Limb (tissue), 2 donors: ENCODE measurements around the gene P2RY12.
"Not testable (repeated sequence)": the region's sequence is repeated elsewhere in the genome, so short reads cannot be mapped to it uniquely, and the experiment has no call there.

ENCODE experiments used
- DNase-seq, 2 donors: peaks; one replicate each; pipeline ENCODE4 v3.0.0-alpha.2; 2016; ENCODE audit errors: extremely low spot score in 2 of 2

The P2RY12 gene

DNA sequence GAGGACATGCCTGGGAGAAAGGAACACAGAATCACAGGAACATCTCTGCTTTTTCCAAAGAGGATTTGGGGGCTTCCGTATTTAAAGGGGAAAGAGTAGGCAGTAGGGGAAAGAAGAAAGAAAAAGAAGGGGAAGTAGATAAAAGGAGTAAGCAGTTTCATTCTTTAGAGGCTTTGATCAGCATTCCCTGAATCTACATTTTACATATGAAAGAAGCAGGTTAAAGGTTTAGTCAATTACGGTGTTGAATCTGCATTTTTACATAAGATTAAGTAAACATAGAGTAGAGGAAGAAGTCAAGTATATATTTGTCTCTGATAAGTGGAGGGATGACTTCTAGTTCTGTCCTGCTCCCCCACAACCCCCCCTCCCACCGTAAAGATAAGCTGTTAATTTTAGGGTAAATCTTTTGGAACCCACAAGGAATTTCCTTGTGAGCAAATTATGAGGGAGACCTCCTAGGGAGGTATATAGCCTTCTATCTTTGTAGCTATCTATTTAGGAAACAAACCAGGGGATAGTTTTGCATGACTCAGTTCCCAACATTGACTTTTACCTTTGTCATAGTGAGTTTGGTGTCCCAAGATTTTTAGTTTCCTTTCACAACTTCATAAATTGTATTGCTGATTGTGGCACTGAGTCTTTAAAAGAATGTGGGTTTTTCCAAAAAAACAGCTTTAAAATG is 8.7 kb upstream of the P2RY12 start:
- DNase-seq = no peak

GRCh38 chr3:151392191-151392590 is 7.6 kb upstream of the P2RY12 start:
- not testable (repeated sequence) for DNase-seq

GRCh38 chr3:151391720-151392119 is 7.2 kb upstream of the P2RY12 start:
- no peak for DNase-seq

DNA sequence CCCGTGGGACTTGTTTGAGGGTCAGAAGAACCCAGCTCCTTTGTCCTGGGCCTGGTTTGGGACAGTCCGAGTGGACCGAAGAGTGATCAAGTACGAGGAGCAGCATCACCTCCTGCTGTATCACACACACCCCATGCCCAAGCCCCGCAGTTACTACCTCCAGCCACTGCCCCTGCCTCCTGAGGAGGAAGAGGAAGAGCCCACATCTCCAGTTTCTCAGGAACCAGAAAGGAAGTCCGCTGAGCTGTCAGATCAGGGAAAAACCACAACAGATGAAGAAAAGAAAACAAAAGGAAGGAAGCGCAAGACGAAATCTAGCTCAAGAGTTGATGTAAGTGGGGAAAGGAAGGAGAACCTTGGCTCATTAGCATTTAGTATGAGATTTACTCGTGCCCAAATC is 3.3 kb upstream of the P2RY12 start:
- no peak for DNase-seq

DNA sequence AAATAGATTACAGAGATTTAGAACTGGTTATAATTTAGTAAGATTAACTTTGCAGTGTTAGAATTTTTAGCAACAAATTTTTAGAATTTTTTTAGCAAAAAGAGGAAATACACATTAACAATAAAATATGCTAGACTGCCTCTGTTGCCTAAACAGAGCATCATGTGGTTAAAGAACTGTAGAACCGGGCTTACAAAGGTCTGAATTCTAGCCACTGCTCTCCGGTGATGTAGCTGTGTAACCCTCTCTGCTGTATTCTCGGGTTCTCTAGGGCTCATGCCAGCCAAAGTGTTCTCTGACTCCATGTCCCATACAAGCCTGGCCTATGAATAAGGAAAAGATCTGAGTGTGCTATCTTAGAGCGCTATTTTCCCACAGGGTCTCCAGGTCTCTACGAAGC is 2.9 kb upstream of the P2RY12 start:
- DNase-seq = no peak

- DNase-seq = no peak
Measured at GRCh38 chr3:151386056-151386455, 1.5 kb upstream of the P2RY12 start.

- no peak for DNase-seq
Measured at GRCh38 chr3:151383956-151384355, 597 bp downstream of the P2RY12 start.

DNA sequence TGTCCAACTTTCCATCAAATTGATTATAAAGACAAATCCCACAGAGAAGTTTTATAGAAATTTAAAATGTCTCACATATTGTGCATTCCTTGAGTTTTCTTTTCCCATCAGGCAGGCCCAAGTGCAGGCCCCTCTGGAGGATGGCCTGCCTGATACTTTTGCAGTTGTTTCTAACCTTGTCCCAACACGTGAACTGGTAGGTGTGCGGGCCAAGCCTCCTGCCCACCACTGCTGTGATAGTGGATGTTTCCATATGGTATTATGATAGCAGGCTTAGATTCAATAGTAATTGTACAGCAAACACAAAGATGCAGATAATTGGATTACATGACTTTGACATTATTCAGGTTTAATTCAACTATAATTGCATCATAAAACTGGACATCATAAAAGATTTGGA is 1.4 kb downstream of the P2RY12 start:
- DNase-seq = no peak

DNA sequence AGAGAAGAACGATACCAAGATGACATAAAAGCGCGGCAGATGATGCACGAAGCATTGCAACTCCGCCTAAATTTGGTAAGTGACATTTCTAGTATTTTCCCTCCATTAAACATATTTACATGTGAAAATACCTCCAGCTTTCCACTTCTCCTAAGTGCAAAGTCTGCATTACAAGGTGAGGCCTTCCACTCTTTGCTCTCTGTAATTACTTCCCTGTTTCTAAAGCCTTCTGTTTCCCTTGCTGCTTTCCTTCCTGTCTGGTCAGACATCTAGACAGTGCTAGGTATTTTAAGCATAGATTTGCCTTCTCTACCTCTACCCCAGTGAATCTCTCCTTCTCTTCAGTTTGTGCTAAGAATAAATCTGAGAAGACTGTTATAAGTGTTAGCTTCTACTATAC is 1.9 kb downstream of the P2RY12 start:
- no peak for DNase-seq

DNA sequence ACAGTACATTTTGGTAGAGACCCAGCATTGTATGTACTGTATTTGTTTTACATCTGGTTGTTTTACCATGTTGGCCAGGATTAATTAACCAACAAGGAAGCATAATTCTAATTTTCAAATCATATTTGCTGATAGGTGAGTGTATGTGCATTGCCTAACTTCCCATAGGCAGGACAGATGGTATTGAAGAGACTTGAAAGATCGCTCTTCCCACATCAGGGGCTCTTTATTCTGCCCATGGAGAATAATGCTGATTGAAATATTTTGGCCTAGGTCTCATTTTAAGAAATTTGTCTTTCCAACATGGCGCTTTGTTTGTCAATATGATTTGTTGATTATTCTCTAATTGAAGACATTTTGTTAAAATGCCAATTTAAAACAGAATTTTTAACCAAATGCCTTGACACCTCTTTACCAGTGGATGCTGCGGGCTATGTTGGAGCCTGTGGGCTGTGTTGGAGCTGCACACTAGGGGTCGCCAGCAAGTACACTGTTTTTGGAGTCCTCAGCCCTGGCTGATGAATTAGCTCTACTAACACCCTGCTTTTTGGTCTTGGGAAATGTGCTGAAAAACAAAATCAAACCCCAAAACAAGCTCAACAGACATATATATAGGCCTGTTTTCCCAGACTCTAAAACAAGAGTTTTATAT is 5.3 kb downstream of the P2RY12 start:
- DNase-seq = no peak

GRCh38 chr3:151377768-151378385 is 6.7 kb downstream of the P2RY12 start:
- DNase-seq = no peak

- DNase-seq = no peak
Measured at GRCh38 chr3:151372063-151372820, 12.3 kb downstream of the P2RY12 start.

DNA sequence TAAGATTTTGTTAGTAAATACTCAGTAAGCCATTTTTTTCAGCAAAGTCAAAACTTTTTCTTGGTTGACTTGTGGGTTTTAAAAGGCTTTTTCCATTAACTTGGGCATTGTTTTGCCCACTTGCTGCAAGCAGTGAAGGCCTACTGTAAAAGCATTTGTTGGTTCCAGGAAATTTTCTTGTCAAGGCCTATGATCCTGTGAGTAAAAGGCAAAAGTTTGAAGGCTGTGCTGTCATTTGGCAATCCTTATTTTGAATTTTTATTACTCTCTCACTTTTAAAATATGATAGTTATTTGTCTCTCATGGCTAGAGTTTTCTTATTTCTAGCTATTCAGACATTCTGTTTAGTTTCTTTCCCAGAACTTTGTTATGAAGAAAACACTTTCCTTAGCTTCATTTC is 13.0 kb downstream of the P2RY12 start:
- DNase-seq = no peak

GRCh38 chr3:151367448-151367847 is 17.1 kb downstream of the P2RY12 start:
- DNase-seq = no peak

GRCh38 chr3:151366993-151367392 is 17.6 kb downstream of the P2RY12 start:
- DNase-seq = no peak

DNA sequence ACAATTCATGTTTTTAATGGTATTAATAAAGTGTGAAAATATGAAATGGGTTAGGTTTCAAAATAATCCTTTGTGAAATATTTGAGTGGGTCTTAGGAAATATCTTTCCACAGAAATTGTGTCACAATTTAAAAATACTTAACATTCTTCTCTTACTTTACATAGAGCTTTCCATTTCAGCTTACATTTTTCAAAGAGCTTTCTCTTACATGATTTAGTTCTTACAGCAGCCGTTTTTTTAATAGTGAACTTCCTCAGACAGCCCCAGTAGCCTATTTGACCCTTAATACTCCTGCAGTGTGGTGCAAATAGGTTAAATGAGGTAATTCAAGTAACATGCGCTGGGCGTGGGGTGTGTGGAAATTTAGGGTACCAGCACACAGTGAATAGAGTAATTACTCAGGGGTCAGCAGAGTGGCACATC is 21.8 kb downstream of the P2RY12 start:
- no peak for DNase-seq

DNA sequence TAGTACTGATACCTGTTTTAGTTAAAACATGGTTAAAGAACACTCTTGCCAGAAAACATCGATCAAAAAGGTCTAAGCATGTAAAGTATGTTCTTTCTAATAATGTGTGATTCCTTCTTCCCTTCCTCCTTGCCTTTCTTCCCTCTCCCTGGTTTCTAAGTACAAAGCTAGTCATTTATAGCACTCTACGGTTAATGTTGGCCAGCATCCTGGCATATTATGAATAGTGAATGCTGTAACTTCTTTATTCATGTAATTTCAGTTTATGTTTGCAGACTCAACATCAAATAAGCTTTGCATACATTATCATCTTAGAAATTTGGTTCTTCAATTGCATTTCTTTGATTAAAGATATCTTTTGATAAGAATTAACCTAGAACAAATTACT is 27.1 kb downstream of the P2RY12 start:
- DNase-seq = no peak

DNA sequence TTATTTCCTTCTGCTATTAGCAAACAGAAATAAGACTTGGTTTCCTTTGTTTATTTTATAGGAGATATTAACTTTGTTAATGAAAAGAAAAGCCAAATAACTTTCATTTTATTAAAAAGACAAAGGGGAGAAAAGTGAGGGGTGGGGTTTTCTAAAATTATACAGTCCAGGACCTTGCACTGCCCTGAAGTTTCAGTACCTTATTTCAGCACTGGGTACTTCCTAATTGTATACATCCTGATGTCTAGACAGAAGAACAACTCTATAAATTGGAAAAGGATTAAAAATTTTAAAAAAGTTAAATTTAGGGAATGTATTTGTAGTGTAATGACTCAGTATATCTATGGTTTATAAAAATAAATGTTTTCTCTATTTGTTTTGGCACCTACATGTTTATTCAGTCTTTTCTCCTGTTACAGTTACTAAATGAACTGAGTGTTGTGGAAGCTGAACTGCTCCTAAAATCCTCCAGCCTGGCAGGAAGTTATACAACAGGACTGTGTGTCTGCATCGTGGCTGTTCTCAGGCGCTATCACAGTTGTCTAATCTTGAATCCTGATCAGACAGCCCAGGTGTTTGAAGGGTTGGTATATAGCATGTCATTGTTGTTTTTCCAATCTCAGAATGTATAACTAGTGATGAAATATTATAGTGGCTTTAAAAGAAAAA is 27.6 kb downstream of the P2RY12 start:
- DNase-seq = no peak

- DNase-seq = no peak
Measured at GRCh38 chr3:151351648-151352047, 32.9 kb downstream of the P2RY12 start.

DNA sequence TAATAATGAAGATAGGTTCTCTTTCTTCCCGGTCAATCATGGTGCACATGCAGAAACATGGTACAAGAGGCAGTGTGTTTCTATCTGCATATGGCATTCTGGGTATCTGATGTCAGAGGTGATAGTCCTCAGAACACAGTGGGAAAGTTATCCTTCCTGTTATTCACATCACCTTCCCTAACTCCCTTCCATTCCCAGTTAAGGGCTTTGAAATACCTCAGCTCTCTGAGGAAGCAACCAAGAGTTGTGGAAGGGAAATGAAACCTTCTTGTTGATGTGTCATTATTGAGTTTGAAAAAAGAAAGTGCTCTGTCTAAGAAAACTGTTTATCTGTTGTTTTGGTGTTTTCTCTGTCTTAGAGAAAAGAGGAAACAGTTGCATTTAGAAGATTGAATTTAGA is 33.3 kb downstream of the P2RY12 start:
- no peak for DNase-seq

GRCh38 chr3:151350656-151351055 is 33.9 kb downstream of the P2RY12 start:
- DNase-seq = no peak

DNA sequence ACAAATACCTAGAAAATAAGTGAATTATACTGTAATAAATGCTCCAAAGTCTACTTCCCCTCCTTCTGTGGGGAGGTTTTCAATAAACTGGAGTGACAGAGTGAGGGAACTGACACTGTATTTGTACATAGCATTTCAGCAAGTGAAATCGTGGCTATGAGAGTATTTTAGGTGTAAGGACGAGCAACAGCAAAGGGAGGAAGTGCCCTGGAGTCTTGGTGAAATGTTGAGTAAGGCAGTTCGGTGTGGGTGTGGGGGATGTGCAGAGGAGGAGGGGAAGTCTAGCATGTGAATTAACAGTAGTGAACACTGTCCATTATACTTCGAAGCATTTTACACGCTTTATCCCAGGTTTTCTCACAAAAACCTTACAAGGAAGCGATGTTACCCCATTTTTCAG is 37.1 kb downstream of the P2RY12 start:
- DNase-seq = no peak
